HepG2 (cell line): Measurements from ENCODE around the gene PRXL2B. TPM values are rescaled to one million over a fixed set of nuclear protein-coding genes. Genes with fewer than 3 reads are reported as not detected.
A peak's percentile ranks its signal among the peaks of the same experiment; 100 is the strongest.

Experiments used
- ATF6 ChIP-seq: sonication (generic); formaldehyde crosslinking; conservative IDR thresholded peaks from 2 replicates; pipeline ENCODE4 v1.4.0; 2020; ENCODE audit warnings: missing genetic modification reagents
- CENPT ChIP-seq: sonication (generic); formaldehyde crosslinking; IDR thresholded peaks from 2 replicates; pipeline ENCODE4 v1.8.0; 2022; ENCODE audit warnings: low read depth, mild to moderate bottlenecking, moderate library complexity, missing genetic modification reagents
- FOSL2 ChIP-seq: sonication (generic); formaldehyde crosslinking; IDR thresholded peaks from 2 replicates; pipeline ENCODE4 v1.4.0; 2020; ENCODE audit warnings: missing genetic modification reagents
- FOXK2 ChIP-seq: fragments of 450-650 bp; IDR thresholded peaks from 2 replicates; pipeline ENCODE4 v1.6.1; 2016
- GZF1 ChIP-seq: sonication (generic); formaldehyde crosslinking; IDR thresholded peaks from 2 replicates; pipeline ENCODE4 v1.5.1; 2020; ENCODE audit warnings: mild to moderate bottlenecking, missing genetic modification reagents
- HIVEP1 ChIP-seq: sonication (generic); formaldehyde crosslinking; IDR thresholded peaks from 2 replicates; pipeline ENCODE4 v1.4.0; 2020; ENCODE audit warnings: mild to moderate bottlenecking, missing genetic modification reagents
- NFRKB ChIP-seq: fragments of 450-650 bp; IDR thresholded peaks from 2 replicates; pipeline ENCODE4 v1.6.1; 2017
- RFX3 ChIP-seq: IDR thresholded peaks from 2 replicates; pipeline ENCODE4 v1.6.1; 2016; ENCODE audit warnings: missing biosample characterization, missing genetic modification reagents
- SIN3A ChIP-seq: IDR thresholded peaks from 2 replicates; pipeline ENCODE4 v1.6.1; 2011; ENCODE audit warnings: low read depth, mild to moderate bottlenecking, control low read depth, low read length, borderline replicate concordance
- SMARCE1 ChIP-seq: fragments of 450-650 bp; IDR thresholded peaks from 2 replicates; pipeline ENCODE4 v1.6.1; 2017; ENCODE audit warnings: borderline replicate concordance
- SRY ChIP-seq: sonication (generic); formaldehyde crosslinking; IDR thresholded peaks from 2 replicates; pipeline ENCODE4 v1.8.0; 2022; ENCODE audit warnings: mild to moderate bottlenecking, missing genetic modification reagents
- STAT5B ChIP-seq: sonication (generic); formaldehyde crosslinking; IDR thresholded peaks from 2 replicates; pipeline ENCODE4 v1.4.0; 2020; ENCODE audit warnings: missing genetic modification reagents
- ZBTB20 ChIP-seq: sonication (generic); formaldehyde crosslinking; IDR thresholded peaks from 2 replicates; pipeline ENCODE4 v1.8.1; 2023; ENCODE audit warnings: missing genetic modification reagents, low read depth, mild to moderate bottlenecking, borderline replicate concordance
- ZBTB21 ChIP-seq: sonication (generic); formaldehyde crosslinking; IDR thresholded peaks from 2 replicates; pipeline ENCODE4 v1.4.0; 2020; ENCODE audit warnings: missing genetic modification reagents
- ZBTB38 ChIP-seq: sonication (generic); formaldehyde crosslinking; IDR thresholded peaks from 2 replicates; pipeline ENCODE4 v1.5.1; 2020; ENCODE audit warnings: mild to moderate bottlenecking, missing genetic modification reagents
- ZMYM2 ChIP-seq: sonication (generic); formaldehyde crosslinking; IDR thresholded peaks from 2 replicates; pipeline ENCODE4 v1.8.0; 2022; ENCODE audit warnings: mild to moderate bottlenecking, missing genetic modification reagents
- ZNF160 ChIP-seq: sonication (generic); formaldehyde crosslinking; IDR thresholded peaks from 2 replicates; pipeline ENCODE4 v1.8.0; 2022; ENCODE audit warnings: mild to moderate bottlenecking, inconsistent platforms, missing genetic modification reagents
- ZNF260 ChIP-seq: sonication (generic); formaldehyde crosslinking; IDR thresholded peaks from 2 replicates; pipeline ENCODE4 v1.4.0; 2020; ENCODE audit warnings: missing genetic modification reagents, low read depth, mild to moderate bottlenecking, borderline replicate concordance
- polyA plus RNA-seq, 8 experiments: library from polyadenylated mRNA; depleted of rRNA in 3 of 8; stranded (reverse) in 7 of 8; unstranded in 1 of 8; fragments of >200 nt; fragmentation: Illumina TruSeq in 4 of 8; extraction: Trizol in 4 of 8; gene quantifications; 2 replicates each; pipeline versions ENCODE4 v1.2.1 to v1.2.3, GENCODE V29; 2011 to 2016; ENCODE audit warnings: low read depth in 4 of 8, missing spikeins in 1 of 8, mixed read lengths in 1 of 8; ENCODE audit not compliant: insufficient read depth in 1 of 8
- total RNA-seq, 5 experiments: library from RNA; depleted of rRNA; stranded (reverse); fragments of >200 nt; fragmentation: Illumina TruSeq; extraction: Trizol; gene quantifications; 2 replicates each; pipeline ENCODE4 v1.2.3, GENCODE V29; 2016; ENCODE audit warnings: low read depth in 1 of 5
- TF ChIP-seq, protein P1 (sequence below): sonication (generic); formaldehyde crosslinking; IDR thresholded peaks from 2 replicates; pipeline ENCODE4 v1.4.0; 2020; ENCODE audit warnings: mild to moderate bottlenecking, low read depth, missing genetic modification reagents
- TF ChIP-seq, protein P2 (sequence below): sonication (generic); formaldehyde crosslinking; IDR thresholded peaks from 2 replicates; pipeline ENCODE4 v1.9.0; 2021; ENCODE audit warnings: missing genetic modification reagents, borderline replicate concordance
- TF ChIP-seq, protein P3 (sequence below): sonication (generic); formaldehyde crosslinking; IDR thresholded peaks from 2 replicates; pipeline ENCODE4 v1.4.0; 2020; ENCODE audit warnings: missing genetic modification reagents

PRXL2B gene
- total and polyA plus RNA-seq, 2 of the 13 experiments (the other 11 are each of a cell fraction or from before 2014, with no cell fraction given) = 16.8 to 22.1 TPM

DNA sequence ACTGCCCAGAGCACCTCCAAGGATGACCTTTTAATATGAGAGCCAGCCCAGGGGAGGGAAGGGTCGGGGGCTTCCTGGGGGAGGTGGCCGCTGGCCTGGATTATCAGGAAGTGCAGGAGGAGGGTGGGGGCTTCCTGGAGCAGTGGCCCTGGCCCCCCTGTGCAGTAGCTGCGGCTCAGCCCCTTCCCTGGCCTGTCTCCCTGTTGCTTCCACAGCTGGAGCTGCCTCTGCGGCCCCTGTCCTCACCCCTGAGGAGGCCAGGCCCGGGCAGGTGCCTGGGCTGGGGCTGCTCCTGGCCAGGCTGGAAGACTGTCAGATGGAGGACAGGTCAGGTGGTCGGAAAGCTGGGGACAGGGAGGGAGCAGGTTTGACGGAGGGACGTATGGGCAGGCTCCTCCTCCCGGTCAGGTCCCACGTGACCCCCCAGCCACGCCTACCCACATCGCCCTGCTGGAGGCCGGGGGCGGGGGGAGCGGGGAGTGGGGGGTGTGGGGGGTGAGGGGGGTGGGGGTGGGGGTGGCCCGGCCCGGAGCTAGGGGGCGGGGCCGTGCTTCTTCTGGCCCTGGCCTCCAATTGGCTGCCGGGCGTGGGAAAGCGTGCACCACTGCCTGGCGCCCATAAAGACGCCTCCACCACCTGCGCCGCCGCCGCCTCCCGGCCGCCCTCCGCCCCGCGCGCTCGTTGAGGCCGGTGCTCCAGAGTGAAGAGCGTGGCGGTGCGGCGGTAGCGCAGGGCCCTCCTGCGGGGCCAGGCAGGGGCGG, 40.6 kb upstream of the PRXL2B start (continued):
- TF ChIP-seq HIVEP1 (CRISPR knock-in tag) (no peak), ZNF160 (CRISPR knock-in tag) (no peak), ZMYM2 (CRISPR knock-in tag) (no peak), ZBTB21 (CRISPR knock-in tag) (no peak), CENPT (CRISPR knock-in tag) (no peak), SIN3A (peak; percentile 50; the same call in 1 of the 2 replicates), GZF1 (CRISPR knock-in tag) (no peak), ATF6 (CRISPR knock-in tag) (no peak), ZBTB20 (no peak), SMARCE1 (no peak), ZBTB38 (CRISPR knock-in tag) (peak; percentile 34; the same call in 1 of the 2 replicates), RFX3 (CRISPR knock-in tag) (no peak), ZNF260 (CRISPR knock-in tag) (peak; percentile 71; the same call in 1 of the 2 replicates), NFRKB (no peak), STAT5B (CRISPR knock-in tag) (no peak), SRY (no peak), FOSL2 (CRISPR knock-in tag) (no peak), FOXK2 (no peak)
- TF ChIP-seq, protein P1, sequence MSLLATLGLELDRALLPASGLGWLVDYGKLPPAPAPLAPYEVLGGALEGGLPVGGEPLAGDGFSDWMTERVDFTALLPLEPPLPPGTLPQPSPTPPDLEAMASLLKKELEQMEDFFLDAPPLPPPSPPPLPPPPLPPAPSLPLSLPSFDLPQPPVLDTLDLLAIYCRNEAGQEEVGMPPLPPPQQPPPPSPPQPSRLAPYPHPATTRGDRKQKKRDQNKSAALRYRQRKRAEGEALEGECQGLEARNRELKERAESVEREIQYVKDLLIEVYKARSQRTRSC (CRISPR knock-in tag) = no peak
- TF ChIP-seq, protein P2, sequence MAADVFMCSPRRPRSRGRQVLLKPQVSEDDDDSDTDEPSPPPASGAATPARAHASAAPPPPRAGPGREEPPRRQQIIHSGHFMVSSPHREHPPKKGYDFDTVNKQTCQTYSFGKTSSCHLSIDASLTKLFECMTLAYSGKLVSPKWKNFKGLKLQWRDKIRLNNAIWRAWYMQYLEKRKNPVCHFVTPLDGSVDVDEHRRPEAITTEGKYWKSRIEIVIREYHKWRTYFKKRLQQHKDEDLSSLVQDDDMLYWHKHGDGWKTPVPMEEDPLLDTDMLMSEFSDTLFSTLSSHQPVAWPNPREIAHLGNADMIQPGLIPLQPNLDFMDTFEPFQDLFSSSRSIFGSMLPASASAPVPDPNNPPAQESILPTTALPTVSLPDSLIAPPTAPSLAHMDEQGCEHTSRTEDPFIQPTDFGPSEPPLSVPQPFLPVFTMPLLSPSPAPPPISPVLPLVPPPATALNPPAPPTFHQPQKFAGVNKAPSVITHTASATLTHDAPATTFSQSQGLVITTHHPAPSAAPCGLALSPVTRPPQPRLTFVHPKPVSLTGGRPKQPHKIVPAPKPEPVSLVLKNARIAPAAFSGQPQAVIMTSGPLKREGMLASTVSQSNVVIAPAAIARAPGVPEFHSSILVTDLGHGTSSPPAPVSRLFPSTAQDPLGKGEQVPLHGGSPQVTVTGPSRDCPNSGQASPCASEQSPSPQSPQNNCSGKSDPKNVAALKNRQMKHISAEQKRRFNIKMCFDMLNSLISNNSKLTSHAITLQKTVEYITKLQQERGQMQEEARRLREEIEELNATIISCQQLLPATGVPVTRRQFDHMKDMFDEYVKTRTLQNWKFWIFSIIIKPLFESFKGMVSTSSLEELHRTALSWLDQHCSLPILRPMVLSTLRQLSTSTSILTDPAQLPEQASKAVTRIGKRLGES (CRISPR knock-in tag) = no peak
- TF ChIP-seq, protein P3, sequence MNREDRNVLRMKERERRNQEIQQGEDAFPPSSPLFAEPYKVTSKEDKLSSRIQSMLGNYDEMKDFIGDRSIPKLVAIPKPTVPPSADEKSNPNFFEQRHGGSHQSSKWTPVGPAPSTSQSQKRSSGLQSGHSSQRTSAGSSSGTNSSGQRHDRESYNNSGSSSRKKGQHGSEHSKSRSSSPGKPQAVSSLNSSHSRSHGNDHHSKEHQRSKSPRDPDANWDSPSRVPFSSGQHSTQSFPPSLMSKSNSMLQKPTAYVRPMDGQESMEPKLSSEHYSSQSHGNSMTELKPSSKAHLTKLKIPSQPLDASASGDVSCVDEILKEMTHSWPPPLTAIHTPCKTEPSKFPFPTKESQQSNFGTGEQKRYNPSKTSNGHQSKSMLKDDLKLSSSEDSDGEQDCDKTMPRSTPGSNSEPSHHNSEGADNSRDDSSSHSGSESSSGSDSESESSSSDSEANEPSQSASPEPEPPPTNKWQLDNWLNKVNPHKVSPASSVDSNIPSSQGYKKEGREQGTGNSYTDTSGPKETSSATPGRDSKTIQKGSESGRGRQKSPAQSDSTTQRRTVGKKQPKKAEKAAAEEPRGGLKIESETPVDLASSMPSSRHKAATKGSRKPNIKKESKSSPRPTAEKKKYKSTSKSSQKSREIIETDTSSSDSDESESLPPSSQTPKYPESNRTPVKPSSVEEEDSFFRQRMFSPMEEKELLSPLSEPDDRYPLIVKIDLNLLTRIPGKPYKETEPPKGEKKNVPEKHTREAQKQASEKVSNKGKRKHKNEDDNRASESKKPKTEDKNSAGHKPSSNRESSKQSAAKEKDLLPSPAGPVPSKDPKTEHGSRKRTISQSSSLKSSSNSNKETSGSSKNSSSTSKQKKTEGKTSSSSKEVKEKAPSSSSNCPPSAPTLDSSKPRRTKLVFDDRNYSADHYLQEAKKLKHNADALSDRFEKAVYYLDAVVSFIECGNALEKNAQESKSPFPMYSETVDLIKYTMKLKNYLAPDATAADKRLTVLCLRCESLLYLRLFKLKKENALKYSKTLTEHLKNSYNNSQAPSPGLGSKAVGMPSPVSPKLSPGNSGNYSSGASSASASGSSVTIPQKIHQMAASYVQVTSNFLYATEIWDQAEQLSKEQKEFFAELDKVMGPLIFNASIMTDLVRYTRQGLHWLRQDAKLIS (CRISPR knock-in tag) = no peak
